ENCODE results near the gene CADM1. TPM values are rescaled to one million over a fixed set of nuclear protein-coding genes. Genes with fewer than 3 reads are reported as not detected.

The CADM1 gene
- total RNA-seq, 1 experiment from 2014 or later: 62.4 TPM

DNA sequence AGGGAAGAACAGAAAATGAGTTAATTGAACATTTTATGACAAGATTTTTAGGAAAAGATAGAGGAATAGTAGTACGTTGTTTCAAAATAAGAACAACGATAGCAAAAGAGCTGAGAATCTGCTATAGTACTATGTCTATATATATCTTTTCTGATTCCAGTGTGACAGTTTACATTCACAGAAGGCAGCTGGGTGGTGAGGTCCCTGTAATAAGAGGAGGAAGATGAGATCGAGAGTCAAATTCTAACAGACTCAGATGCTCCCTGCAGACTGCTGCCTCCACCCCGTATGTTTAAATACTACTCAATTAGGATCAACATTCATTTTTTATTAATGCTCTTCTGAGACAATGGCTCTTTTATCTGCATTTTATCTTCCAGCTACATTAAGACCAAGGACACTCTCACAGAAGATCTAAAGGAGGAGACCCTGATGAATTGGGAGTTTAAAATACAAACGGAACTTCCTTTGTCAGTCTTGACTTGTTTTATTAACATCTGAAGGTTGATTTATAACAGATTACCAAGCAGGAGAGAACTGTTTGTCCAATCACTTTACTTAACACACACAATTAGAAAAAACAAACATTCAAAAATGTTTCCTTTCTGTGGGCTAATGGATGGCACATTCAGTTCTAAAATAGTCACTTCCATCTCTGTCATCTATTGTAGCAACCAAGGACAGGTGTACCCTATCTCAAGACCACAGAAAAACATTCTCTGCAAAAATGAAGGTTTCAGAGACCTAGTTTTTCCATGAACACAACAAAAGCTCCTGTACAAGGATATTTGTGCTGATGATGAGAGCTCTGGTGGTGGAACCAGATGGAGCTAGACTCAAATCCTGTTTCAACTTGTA, 240.2 kb downstream of the CADM1 start:
- in situ Hi-C loops (cut with HindIII; ENCODE audit: low pct_unique_long_range_greater_than_20kb, low sequenced_read_pairs): no loop called here
- DNase-seq (ENCODE audit: low read depth, low spot score): no peak

DNA sequence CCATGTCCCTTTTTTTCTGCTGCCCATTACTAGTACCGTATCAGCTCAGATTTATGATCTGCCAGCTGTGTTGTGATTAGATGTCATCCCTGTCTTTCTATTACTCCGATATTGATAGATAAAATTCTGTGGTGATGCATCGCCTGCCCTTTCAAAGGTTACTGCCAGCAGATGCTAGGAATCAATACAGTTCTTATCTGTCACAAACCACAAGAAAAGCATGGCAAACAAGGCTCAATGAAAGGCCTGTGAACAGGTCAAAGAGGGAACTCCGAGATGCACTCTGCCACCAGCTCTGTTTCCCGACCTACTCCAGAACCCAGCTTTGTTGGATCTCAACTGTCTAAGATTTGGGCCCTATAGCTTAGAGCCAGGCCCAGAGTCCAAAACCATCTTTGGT, 246.0 kb downstream of the CADM1 start:
- in situ Hi-C loops (cut with HindIII; ENCODE audit: low pct_unique_long_range_greater_than_20kb, low sequenced_read_pairs): no loop called here

DNA sequence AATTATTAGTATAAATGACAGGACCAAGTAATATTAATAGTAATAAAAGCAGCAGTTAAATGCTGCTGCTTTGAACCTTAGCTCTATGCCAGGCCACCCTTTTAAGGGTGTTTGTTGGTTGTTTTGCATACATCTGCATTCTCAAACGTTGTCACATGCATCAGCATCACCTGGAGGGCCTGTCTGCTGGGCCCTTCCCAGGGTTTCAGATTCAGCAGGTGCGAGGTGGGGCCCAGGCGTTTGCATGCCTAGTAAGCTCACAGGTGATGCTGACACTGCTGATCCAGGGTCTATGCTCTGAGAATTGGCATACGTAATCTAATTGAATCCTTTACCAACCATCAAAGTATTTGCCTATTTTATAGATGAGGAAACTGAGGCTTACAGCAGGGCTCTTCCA, 246.5 kb downstream of the CADM1 start:
- DNase-seq (ENCODE audit: low read depth, low spot score): no peak
- in situ Hi-C loops (cut with HindIII; ENCODE audit: low pct_unique_long_range_greater_than_20kb, low sequenced_read_pairs): no loop called here

More for the DNA sequence above, 246.0 kb downstream of the CADM1 start:
- no peak for DNase-seq (ENCODE audit: low read depth, low spot score)

GRCh38 chr11:115257270-115257669, 246.9 kb downstream of the CADM1 start:
- DNase-seq (ENCODE audit: low read depth, low spot score): no peak
- in situ Hi-C loops (cut with HindIII; ENCODE audit: low pct_unique_long_range_greater_than_20kb, low sequenced_read_pairs): no loop called here

DNA sequence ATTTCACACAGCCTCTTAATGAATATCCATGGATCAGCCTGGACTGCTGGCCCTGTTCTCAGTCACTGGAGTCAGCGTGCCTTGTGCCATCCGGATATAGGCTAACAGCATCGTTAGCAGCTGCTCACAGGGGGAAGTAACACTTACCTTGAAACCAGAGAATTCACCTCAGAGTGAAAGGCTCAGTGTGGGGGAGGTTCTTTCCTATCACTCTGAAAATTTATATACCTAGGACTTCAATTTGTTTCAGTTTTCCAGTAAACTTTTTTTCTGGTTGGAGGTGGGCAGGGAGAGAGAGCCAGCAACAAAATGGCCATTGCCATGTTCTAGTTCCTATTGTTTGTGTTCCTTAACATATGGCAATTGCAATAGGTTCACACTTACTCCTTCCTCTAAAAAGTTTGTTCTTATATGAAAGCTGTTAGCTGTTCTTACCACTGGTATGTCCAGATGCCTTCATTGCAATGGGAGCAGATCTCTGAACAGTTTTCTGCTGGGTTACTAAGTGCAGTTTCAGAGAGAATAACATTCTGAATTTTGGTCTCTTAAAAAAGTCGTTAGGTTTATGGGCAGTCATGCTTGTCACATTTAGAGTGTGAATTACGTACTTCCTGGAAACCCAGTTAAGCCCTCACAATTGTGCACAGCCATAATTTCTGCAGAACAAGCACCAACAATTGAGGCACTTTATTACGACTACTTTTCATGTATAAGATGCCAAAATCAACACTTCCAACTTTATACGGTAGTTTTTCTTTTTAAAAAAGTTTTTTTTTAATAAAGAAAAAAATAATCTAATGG, 247.6 kb downstream of the CADM1 start:
- DNase-seq (ENCODE audit: low read depth, low spot score): no peak
- in situ Hi-C loops (cut with HindIII; ENCODE audit: low pct_unique_long_range_greater_than_20kb, low sequenced_read_pairs): no loop called here

GRCh38 chr11:115255006-115255762, 249.0 kb downstream of the CADM1 start:
- no peak for DNase-seq (ENCODE audit: low read depth, low spot score)
- in situ Hi-C loops (cut with HindIII; ENCODE audit: low pct_unique_long_range_greater_than_20kb, low sequenced_read_pairs): no loop called here

- in situ Hi-C loops (cut with HindIII; ENCODE audit: low pct_unique_long_range_greater_than_20kb, low sequenced_read_pairs): no loop called here
Measured at GRCh38 chr11:115251126-115251525, 253.1 kb downstream of the CADM1 start.

GRCh38 chr11:115249061-115249578, 255.1 kb downstream of the CADM1 start:
- no peak for DNase-seq (ENCODE audit: low read depth, low spot score)
- in situ Hi-C loops (cut with HindIII; ENCODE audit: low pct_unique_long_range_greater_than_20kb, low sequenced_read_pairs): no loop called here

More at GRCh38 chr11:115251126-115251525, 253.1 kb downstream of the CADM1 start:
- no peak for DNase-seq (ENCODE audit: low read depth, low spot score)

GRCh38 chr11:115247953-115248352, 256.3 kb downstream of the CADM1 start:
- DNase-seq (ENCODE audit: low read depth, low spot score): no peak
- in situ Hi-C loops (cut with HindIII; ENCODE audit: low pct_unique_long_range_greater_than_20kb, low sequenced_read_pairs): no loop called here

GRCh38 chr11:115247361-115247760, 256.9 kb downstream of the CADM1 start:
- in situ Hi-C loops (cut with HindIII; ENCODE audit: low pct_unique_long_range_greater_than_20kb, low sequenced_read_pairs): no loop called here
- DNase-seq (ENCODE audit: low read depth, low spot score): no peak

GRCh38 chr11:115244758-115245157, 259.5 kb downstream of the CADM1 start:
- in situ Hi-C loops (cut with HindIII; ENCODE audit: low pct_unique_long_range_greater_than_20kb, low sequenced_read_pairs): no loop called here
- DNase-seq (ENCODE audit: low read depth, low spot score): no peak

DNA sequence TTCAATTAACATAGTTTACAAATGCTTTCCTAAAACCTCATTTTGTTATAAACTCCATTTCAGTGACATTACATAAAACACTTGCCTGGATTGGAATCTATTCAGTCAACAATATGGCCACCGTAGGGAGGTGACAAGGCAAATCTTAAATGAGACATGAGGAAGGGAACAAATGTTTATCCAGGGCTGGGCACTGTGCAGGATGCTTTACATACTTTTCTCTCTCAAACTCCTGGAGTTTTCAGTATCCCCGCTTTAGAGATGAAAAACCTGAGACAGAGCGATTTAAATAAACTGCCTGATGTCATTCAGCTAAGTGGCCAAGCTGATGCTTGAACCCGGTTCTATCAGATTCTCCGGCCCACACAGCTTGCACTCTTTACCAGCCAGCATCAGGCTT, 259.9 kb downstream of the CADM1 start:
- no peak for DNase-seq (ENCODE audit: low read depth, low spot score)
- in situ Hi-C loops (cut with HindIII; ENCODE audit: low pct_unique_long_range_greater_than_20kb, low sequenced_read_pairs): no loop called here

GRCh38 chr11:115242982-115243381, 261.2 kb downstream of the CADM1 start:
- in situ Hi-C loops (cut with HindIII; ENCODE audit: low pct_unique_long_range_greater_than_20kb, low sequenced_read_pairs): no loop called here
- no peak for DNase-seq (ENCODE audit: low read depth, low spot score)

DNA sequence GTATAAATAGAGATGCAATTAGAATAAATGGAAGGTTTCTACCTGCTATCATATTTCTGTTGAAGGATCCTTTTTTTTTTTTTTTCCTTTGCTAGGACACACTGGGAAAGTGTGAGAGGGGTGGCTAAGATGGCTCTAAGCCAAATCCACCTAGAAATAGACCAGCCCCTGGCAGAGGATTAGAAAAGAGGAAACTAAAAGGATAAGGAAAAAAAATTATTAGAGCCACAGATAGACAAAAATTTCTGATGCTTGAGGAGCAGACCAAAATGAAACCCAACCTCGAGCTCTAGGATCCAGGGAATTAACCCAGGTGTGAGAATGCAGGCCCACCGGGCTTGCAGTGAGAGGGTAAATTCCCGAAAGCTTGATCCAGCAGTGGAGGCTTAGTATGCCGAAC, 262.3 kb downstream of the CADM1 start:
- no peak for DNase-seq (ENCODE audit: low read depth, low spot score)
- in situ Hi-C loops (cut with HindIII; ENCODE audit: low pct_unique_long_range_greater_than_20kb, low sequenced_read_pairs): no loop called here

GRCh38 chr11:115238791-115239190, 265.4 kb downstream of the CADM1 start:
- in situ Hi-C loops (cut with HindIII; ENCODE audit: low pct_unique_long_range_greater_than_20kb, low sequenced_read_pairs): no loop called here
- no peak for DNase-seq (ENCODE audit: low read depth, low spot score)

DNA sequence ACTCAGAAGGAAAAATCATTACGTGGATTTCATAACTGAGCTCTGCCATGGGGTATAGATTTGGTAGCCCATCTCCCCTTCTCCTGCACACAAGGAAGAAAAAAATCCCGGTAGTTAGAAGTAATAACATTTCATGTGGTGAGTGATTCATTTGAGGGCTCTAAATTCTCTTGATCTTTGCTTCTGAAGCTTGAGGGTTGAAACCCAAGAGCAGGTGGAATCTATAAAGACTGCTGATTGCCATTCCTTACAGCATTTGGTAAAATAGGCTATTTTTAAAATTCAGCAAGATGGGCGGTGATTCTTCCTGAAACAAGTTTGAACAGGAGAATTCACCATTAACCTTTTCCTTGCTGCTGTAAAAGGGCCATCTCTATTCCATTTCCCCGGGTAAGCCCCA, 266.1 kb downstream of the CADM1 start:
- no peak for DNase-seq (ENCODE audit: low read depth, low spot score)
- in situ Hi-C loops (cut with HindIII; ENCODE audit: low pct_unique_long_range_greater_than_20kb, low sequenced_read_pairs): no loop called here

GRCh38 chr11:115237578-115237977, 266.6 kb downstream of the CADM1 start:
- no peak for DNase-seq (ENCODE audit: low read depth, low spot score)
- in situ Hi-C loops (cut with HindIII; ENCODE audit: low pct_unique_long_range_greater_than_20kb, low sequenced_read_pairs): no loop called here

- in situ Hi-C loops (cut with HindIII; ENCODE audit: low pct_unique_long_range_greater_than_20kb, low sequenced_read_pairs): no loop called here
- DNase-seq (ENCODE audit: low read depth, low spot score): no peak
Measured at GRCh38 chr11:115234794-115235193, 269.4 kb downstream of the CADM1 start.

Data from SK-MEL-5 (cell line).